HepG2 (cell line): ENCODE results near the gene SERTM1.

Experiments
- PBX3 ChIP-seq: sonication (generic); formaldehyde crosslinking; IDR thresholded peaks from 2 replicates; pipeline ENCODE4 v1.8.1; 2023; ENCODE audit warnings: missing genetic modification reagents, inconsistent platforms, borderline replicate concordance
- REPIN1 ChIP-seq: sonication (generic); formaldehyde crosslinking; IDR thresholded peaks from 2 replicates; pipeline ENCODE4 v1.8.0; 2022; ENCODE audit warnings: missing genetic modification reagents, low read depth, mild to moderate bottlenecking, borderline replicate concordance

GRCh38 chr13:36745436-36745835 lies 71.6 kb downstream of the SERTM1 start:
- no peak for TF ChIP-seq PBX3 (CRISPR knock-in tag)
- no peak for TF ChIP-seq REPIN1 (CRISPR knock-in tag)
